Liver (tissue), 9 donors: ENCODE data around the gene TNFRSF11A. TPM values are rescaled to one million over a fixed set of nuclear protein-coding genes. Genes with fewer than 3 reads are reported as not detected.
A peak's percentile ranks its signal among the peaks of the same experiment; 100 is the strongest.

Source experiments
- DNase-seq: peaks from one replicate; pipeline ENCODE4 v3.0.0-alpha.2; 2017; ENCODE audit warnings: low spot score
- H3K27ac ChIP-seq, 2 donors: one replicate each; pipeline ENCODE4 v1.7.0; 2013; ENCODE audit warnings: inconsistent platforms in 2 of 2, low read length in 2 of 2, control low read depth in 1 of 2, low read depth in 1 of 2, mild to moderate bottlenecking in 1 of 2
- H3K27me3 ChIP-seq, 4 donors: one replicate each; pipeline versions ENCODE4 v1.6.1 to v1.7.0; 2013; ENCODE audit warnings: low read length in 3 of 4, inconsistent platforms in 1 of 4, mild to moderate bottlenecking in 1 of 4, moderate library complexity in 1 of 4; ENCODE audit not compliant: control insufficient read depth in 4 of 4, insufficient read depth in 4 of 4
- H3K36me3 ChIP-seq, 4 donors: one replicate each; pipeline versions ENCODE4 v1.6.1 to v1.7.0; 2013; ENCODE audit warnings: low read length in 3 of 4, mild to moderate bottlenecking in 3 of 4, low read depth in 1 of 4, moderate library complexity in 1 of 4; ENCODE audit not compliant: control insufficient read depth in 4 of 4, insufficient read depth in 3 of 4
- H3K4me1 ChIP-seq, 4 donors: one replicate each; pipeline versions ENCODE4 v1.6.1 to v1.7.0; 2013; ENCODE audit warnings: low read length in 3 of 4, mild to moderate bottlenecking in 3 of 4, moderate library complexity in 1 of 4; ENCODE audit not compliant: control insufficient read depth in 4 of 4, insufficient read depth in 4 of 4
- H3K4me3 ChIP-seq, 3 donors: one replicate each; pipeline versions ENCODE4 v1.6.1 to v1.7.0; 2013; ENCODE audit warnings: low read length in 3 of 3, control low read depth in 1 of 3, low read depth in 1 of 3, mild to moderate bottlenecking in 1 of 3
- H3K9ac ChIP-seq, 2 donors: one replicate each; pipeline ENCODE4 v1.7.0; 2013; ENCODE audit warnings: low read length in 2 of 2, mild to moderate bottlenecking in 2 of 2, moderate library complexity in 2 of 2, control low read depth in 1 of 2, low read depth in 1 of 2
- H3K9me3 ChIP-seq, 4 donors: one replicate each; pipeline versions ENCODE4 v1.6.1 to v1.7.0; 2013; ENCODE audit warnings: low read length in 3 of 4; ENCODE audit not compliant: control insufficient read depth in 4 of 4
- ATF3 ChIP-seq: IDR thresholded peaks from 2 replicates; pipeline ENCODE4 v1.6.1; 2016; ENCODE audit warnings: antibody characterized with exemption
- CTCF ChIP-seq: fragments of 150-350 bp; IDR thresholded peaks from 2 replicates; pipeline ENCODE4 v1.5.1; 2017; ENCODE audit warnings: improper control_type of control experiment, low read depth, low read length; ENCODE audit not compliant: missing input control
- EGR1 ChIP-seq, 2 donors: IDR thresholded peaks; 2 replicates each; pipeline ENCODE4 v1.6.1; 2016 to 2018; ENCODE audit warnings: antibody characterized with exemption in 2 of 2, low read depth in 2 of 2
- FOXA1 ChIP-seq: IDR thresholded peaks from 2 replicates; pipeline ENCODE4 v1.6.1; 2016; ENCODE audit warnings: antibody characterized with exemption
- FOXA2 ChIP-seq: IDR thresholded peaks from 2 replicates; pipeline ENCODE4 v1.6.1; 2016; ENCODE audit warnings: antibody characterized with exemption
- GABPA ChIP-seq, 2 donors: IDR thresholded peaks in 1 of 2; conservative IDR thresholded peaks in 1 of 2; 2 replicates each; pipeline ENCODE4 v1.6.1; 2016; ENCODE audit warnings: antibody characterized with exemption in 2 of 2, mild to moderate bottlenecking in 1 of 2, moderate library complexity in 1 of 2
- HNF4A ChIP-seq, 2 donors: conservative IDR thresholded peaks; 2 replicates each; pipeline ENCODE4 v1.6.1; 2016; ENCODE audit warnings: antibody characterized with exemption in 2 of 2, mild to moderate bottlenecking in 2 of 2
- HNF4G ChIP-seq: IDR thresholded peaks from 2 replicates; pipeline ENCODE4 v1.6.1; 2016; ENCODE audit warnings: antibody characterized with exemption
- JUND ChIP-seq, 2 donors: IDR thresholded peaks; 2 replicates each; pipeline ENCODE4 v1.6.1; 2016; ENCODE audit warnings: antibody characterized with exemption in 2 of 2
- MAX ChIP-seq: IDR thresholded peaks from 2 replicates; pipeline ENCODE4 v1.6.1; 2016; ENCODE audit warnings: antibody characterized with exemption
- NR2F2 ChIP-seq: IDR thresholded peaks from 2 replicates; pipeline ENCODE4 v1.6.1; 2016; ENCODE audit warnings: antibody characterized with exemption
- RAD21 ChIP-seq, 2 donors: IDR thresholded peaks; 2 replicates each; pipeline ENCODE4 v1.6.1; 2016; ENCODE audit warnings: antibody characterized with exemption in 2 of 2, mild to moderate bottlenecking in 2 of 2
- REST ChIP-seq: IDR thresholded peaks from 2 replicates; pipeline ENCODE4 v1.6.1; 2016; ENCODE audit warnings: antibody characterized with exemption, mild to moderate bottlenecking
- RXRA ChIP-seq, 2 donors: IDR thresholded peaks; 2 replicates each; pipeline ENCODE4 v1.6.1; 2017 to 2018; ENCODE audit warnings: antibody characterized with exemption in 2 of 2, mild to moderate bottlenecking in 1 of 2
- SP1 ChIP-seq: IDR thresholded peaks from 2 replicates; pipeline ENCODE4 v1.6.1; 2018; ENCODE audit warnings: antibody characterized with exemption, mild to moderate bottlenecking
- TAF1 ChIP-seq: conservative IDR thresholded peaks from 2 replicates; pipeline ENCODE4 v1.6.1; 2016; ENCODE audit warnings: antibody characterized with exemption, mild to moderate bottlenecking
- YY1 ChIP-seq: IDR thresholded peaks from 2 replicates; pipeline ENCODE4 v1.6.1; 2016; ENCODE audit warnings: antibody characterized with exemption, mild to moderate bottlenecking
- ZBTB33 ChIP-seq: IDR thresholded peaks from 2 replicates; pipeline ENCODE4 v1.6.1; 2016; ENCODE audit warnings: antibody characterized with exemption
- WGBS: extraction: QIAGEN DNeasy Blood & Tissue Kit; methylation state at CpG from one replicate; pipeline ENCODE4 v1.1.7; 2013; 5-methylcytosine and 5-hydroxymethylcytosine counted together
- polyA plus RNA-seq, 2 donors: library from polyadenylated mRNA; stranded (reverse) in 1 of 2; unstranded in 1 of 2; fragments of 200-250 nt in 1 of 2; fragments of >200 nt in 1 of 2; fragmentation: Nextera tagmentation in 1 of 2; extraction: Ambion mirVana in 1 of 2; gene quantifications; one replicate each; pipeline versions ENCODE4 v1.2.1 to v1.2.3, GENCODE V29; 2013 to 2015
- total RNA-seq, 2 donors: library from RNA; depleted of rRNA; stranded (reverse); fragments of >200 nt; gene quantifications; one replicate each; pipeline ENCODE4 v1.2.3, GENCODE V29; 2014
- donor health status: healthy.
- donor health status: healthy.
- donor health status: healthy.
- donor health status: healthy.
- donor health status: healthy.

TNFRSF11A gene
- total and polyA plus RNA-seq, 4 donors = 0.32 to 1.8 (median 0.90) TPM

GRCh38 chr18:62384068-62384467, 59.0 kb downstream of the TNFRSF11A start:
- no peak overlapping the region for H3K4me3 ChIP-seq
- 31% methylated on average over 1 of the region's 1 CpG for WGBS
- H3K9me3 ChIP-seq = no peaks in the 10 kb centered on the region
- no peaks in the 10 kb centered on the region for H3K27me3 ChIP-seq
- no peak for DNase-seq
- H3K9ac ChIP-seq = no peak overlapping the region
- no peak for TF ChIP-seq NR2F2
- TF ChIP-seq YY1 = no peak
- no peak for TF ChIP-seq RAD21 (IDR thresholded peaks at IDR 0.05)
- no peak for TF ChIP-seq SP1
- TF ChIP-seq ZBTB33 = no peak
- no peak for TF ChIP-seq JUND (IDR thresholded peaks at IDR 0.05)
- no peak for TF ChIP-seq FOXA1
- TF ChIP-seq MAX = no peak
- no peak for TF ChIP-seq CTCF
- no peak for TF ChIP-seq FOXA2
- TF ChIP-seq HNF4G = no peak
- TF ChIP-seq ATF3 = no peak
- no peak for TF ChIP-seq RXRA (IDR thresholded peaks at IDR 0.05)
- no peak for TF ChIP-seq TAF1
- TF ChIP-seq HNF4A (conservative IDR thresholded peaks at IDR 0.05) = no peak
- no peak for TF ChIP-seq REST
- no peak overlapping the region for H3K27ac ChIP-seq
- H3K36me3 ChIP-seq = no peaks in the 10 kb centered on the region
- peaks cover 0 to 3% (median 0%) of the 10 kb centered on the region in 4 donors for H3K4me1 ChIP-seq

GRCh38 chr18:62384610-62385097, 59.5 kb downstream of the TNFRSF11A start:
- Histone ChIP-seq H3K36me3 (no peaks in the 10 kb centered on the region), H3K4me3 (peak overlapping the region in 1 of 3 donors; percentile 14), H3K9me3 (no peaks in the 10 kb centered on the region), H3K27ac (no peak overlapping the region), H3K9ac (no peak overlapping the region), H3K27me3 (no peaks in the 10 kb centered on the region), H3K4me1 (peaks cover 0 to 3% (median 0%) of the 10 kb centered on the region in 4 donors)
- WGBS = 55% methylated on average over 46 of the region's 46 CpGs
- DNase-seq = no peak
- TF ChIP-seq RAD21 (IDR thresholded peaks at IDR 0.05) = no peak
- TF ChIP-seq ZBTB33 = no peak
- no peak for TF ChIP-seq SP1
- TF ChIP-seq EGR1 (IDR thresholded peaks at IDR 0.05; ENCODE audit: low read depth in 2 of 2) = no peak
- no peak for TF ChIP-seq HNF4G
- TF ChIP-seq FOXA2 = no peak
- no peak for TF ChIP-seq RXRA (IDR thresholded peaks at IDR 0.05)
- TF ChIP-seq NR2F2 = no peak
- no peak for TF ChIP-seq HNF4A (conservative IDR thresholded peaks at IDR 0.05)
- TF ChIP-seq GABPA (IDR thresholded peaks at IDR 0.05 in 1 of 2, conservative IDR thresholded peaks at IDR 0.05 in 1 of 2) = no peak
- TF ChIP-seq YY1 = no peak
- TF ChIP-seq FOXA1 = no peak
- no peak for TF ChIP-seq JUND (IDR thresholded peaks at IDR 0.05)
- TF ChIP-seq CTCF = no peak
- no peak for TF ChIP-seq ATF3
